Stimulated activated CD8-positive, alpha-beta memory T cell treated with anti-CD3 and anti-CD28 coated beads, Interleukin-15, amount 100 ng/mL, for 24 hours (primary cell): ENCODE data around the gene MCF2.

Source experiments
- DNase-seq: peaks from one replicate; pipeline ENCODE4 v3.0.0-alpha.2; 2020; ENCODE audit warnings: low read depth

Gene MCF2

DNA sequence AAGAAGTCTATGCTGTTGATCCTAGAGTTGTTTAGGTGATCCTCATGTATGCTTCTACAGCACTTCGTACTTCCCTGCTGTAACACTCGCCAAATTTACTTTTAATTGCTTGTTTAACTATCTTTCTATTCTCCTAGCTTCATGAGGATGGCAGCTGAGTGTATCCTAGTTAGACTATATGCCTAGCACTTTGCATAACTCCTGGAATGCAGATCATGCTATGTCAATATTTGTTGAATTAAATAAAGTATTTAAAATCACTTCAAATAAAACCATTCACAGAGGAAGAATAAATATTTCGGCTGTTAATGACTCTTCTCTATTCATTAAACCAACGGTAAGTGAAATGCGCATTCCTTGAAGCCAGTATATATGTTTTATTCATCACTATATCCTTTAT lies 122.4 kb downstream of the MCF2 start:
- no peak for DNase-seq

DNA sequence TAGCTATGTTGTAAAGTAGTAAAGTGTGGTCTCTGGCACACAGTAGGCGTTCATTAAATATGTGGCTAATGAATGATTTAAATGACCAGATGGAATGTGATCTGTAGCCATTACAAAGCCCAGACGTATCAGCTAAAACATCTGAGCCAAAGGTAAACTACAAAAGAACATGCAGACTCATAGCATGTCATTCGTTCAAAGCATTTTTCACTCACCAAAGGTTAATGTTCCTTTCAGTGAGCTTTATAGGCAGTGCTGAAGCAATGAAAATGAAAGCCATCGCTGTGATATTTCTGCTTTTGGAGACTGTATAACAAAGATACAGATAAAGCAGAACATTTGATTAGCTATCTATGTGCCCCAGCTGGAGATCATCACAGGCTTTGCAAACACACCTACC lies 126.9 kb downstream of the MCF2 start:
- no peak for DNase-seq

GRCh38 chrX:139566981-139567380 lies 141.0 kb downstream of the MCF2 start:
- DNase-seq: no peak

- no peak for DNase-seq
Measured at GRCh38 chrX:139563251-139563650, 144.7 kb downstream of the MCF2 start.

- no peak for DNase-seq
Measured at GRCh38 chrX:139560221-139560620, 147.7 kb downstream of the MCF2 start.

- no peak for DNase-seq
Measured at GRCh38 chrX:139559383-139560042, 148.5 kb downstream of the MCF2 start.

DNA sequence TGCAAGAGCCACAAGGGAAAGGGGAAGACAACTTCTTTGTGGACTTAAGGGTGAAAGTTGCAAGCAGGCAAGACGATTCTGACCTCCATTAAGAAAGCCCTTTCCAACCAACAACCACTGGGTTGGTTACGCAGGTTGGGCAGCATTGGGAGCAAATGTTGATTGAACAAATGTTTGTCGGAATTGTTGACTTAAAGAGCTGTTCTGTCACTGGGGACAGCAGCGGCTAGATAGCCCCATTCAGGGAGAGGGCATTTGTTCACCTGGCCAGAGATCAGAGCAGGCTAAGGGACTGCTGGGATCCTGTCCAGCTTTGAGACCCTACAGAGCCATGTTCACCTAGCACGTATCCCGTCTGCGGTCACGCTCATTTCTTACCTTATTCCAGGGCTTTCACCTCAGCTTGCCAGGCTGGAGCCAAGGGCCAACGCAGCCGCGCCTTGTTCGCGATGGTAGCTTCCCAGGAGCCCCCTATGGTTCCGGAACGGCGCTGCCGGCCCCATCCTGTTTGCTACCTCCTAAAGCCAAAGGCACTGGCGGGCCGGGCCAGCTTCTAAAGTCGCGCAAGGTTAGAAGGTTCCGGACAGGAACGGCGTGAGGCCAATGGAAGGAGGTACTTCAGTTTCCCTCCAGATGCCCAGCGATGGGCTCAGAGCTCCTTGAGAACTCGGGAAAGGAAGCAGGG lies 152.8 kb downstream of the MCF2 start:
- no peak for DNase-seq

- no peak for DNase-seq
Measured at GRCh38 chrX:139554376-139554775, 153.6 kb downstream of the MCF2 start.

DNA sequence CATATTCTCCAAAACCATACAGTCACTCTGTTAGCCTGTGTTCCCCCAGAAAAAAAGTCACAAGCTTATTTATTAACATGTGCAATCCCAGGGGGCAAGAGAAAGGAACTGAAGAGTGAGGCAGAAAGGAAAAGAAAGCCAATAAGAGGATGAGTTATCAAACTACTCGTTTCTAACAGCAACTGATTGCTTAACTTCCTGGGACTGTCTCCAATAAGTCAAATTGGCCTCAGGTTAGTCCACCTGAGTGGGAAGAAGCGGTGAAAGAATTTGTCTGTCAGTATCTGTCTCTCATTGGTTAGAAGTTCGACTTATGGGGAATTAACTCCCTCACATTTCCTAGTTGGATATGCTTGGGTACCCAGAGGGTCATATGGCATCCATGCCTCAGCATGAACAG lies 163.4 kb downstream of the MCF2 start:
- no peak for DNase-seq

DNA sequence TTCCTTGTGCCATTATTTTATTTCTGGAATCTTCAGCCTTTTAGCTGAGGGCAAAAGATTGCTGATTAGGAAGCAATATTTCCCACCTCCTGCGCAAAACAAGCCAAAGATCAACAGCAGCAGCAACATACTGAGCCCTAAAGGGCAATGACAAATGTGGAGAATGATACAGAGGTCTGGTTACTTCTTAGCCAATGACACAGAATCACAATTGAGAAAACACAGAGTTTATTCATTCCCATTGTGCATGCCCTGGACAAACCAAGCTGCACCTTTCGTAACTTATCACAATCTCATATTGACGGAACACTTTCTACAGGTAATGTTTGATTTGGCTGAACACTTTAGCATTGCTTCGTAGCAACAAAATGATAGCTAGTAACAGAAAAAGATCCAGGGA lies 164.0 kb downstream of the MCF2 start:
- no peak for DNase-seq

GRCh38 chrX:139542652-139543051 lies 165.3 kb downstream of the MCF2 start:
- DNase-seq: no peak

GRCh38 chrX:139538907-139539790 lies 168.8 kb downstream of the MCF2 start:
- DNase-seq: no peak

DNA sequence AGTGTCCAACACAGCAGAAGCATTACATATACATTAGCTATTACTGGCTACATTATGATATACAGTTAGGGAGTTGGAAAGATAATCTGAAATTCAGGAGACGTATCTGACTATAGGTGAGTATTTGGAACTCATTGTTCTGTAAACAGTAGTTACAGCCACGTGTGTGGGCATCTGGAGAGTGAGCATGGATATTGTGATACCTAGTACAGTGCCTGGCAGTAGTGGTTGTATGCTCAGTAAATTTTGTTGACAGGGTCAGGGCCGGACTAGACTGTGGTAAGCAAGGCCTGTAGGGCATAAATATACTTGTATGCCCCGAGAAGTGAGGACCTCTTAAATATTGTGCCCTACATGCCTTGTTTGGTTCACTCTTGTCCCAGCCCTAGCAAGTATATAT lies 174.5 kb downstream of the MCF2 start:
- DNase-seq: no peak

- no peak for DNase-seq
Measured at GRCh38 chrX:139532834-139533233, 175.1 kb downstream of the MCF2 start.
